HFF-Myc (cell line): ENCODE data around the gene GOLT1B.

Source experiments
- DNase-seq: peaks from one replicate; pipeline ENCODE4 v3.0.0-alpha.2; 2011; ENCODE audit warnings: low read depth; ENCODE audit errors: extremely low read depth
- H3K4me3 ChIP-seq: replicated peaks from 2 replicates; pipeline ENCODE4 v1.5.1; 2011; ENCODE audit warnings: low read depth, mild to moderate bottlenecking, control low read depth, low read length
- TF ChIP-seq, protein P1 (sequence below): IDR thresholded peaks from 2 replicates; pipeline ENCODE4 v1.5.1; 2012; ENCODE audit warnings: mild to moderate bottlenecking, low read depth, low read length, control low read depth; ENCODE audit errors: missing control alignments

Gene GOLT1B

DNA sequence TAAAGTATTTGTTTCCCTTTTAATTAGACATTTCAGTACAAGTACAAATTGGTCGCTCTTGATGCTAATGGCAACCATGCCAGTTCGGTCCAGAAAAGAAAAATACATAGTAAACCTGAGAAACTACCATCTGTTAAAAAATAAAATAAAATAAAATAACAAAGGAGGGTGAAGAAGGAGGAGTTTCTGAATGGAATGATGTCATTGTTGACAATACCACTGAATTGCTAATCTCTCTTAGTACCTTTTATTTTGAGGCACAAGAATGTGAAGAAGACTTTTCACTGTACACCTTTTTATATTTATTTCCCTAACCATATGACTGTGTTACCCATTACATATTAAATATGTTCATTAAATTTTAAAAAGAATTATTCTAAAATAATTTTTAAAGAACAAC is 44.0 kb downstream of the GOLT1B start:
- H3K4me3 ChIP-seq = no peak overlapping the region
- TF ChIP-seq, protein P1, sequence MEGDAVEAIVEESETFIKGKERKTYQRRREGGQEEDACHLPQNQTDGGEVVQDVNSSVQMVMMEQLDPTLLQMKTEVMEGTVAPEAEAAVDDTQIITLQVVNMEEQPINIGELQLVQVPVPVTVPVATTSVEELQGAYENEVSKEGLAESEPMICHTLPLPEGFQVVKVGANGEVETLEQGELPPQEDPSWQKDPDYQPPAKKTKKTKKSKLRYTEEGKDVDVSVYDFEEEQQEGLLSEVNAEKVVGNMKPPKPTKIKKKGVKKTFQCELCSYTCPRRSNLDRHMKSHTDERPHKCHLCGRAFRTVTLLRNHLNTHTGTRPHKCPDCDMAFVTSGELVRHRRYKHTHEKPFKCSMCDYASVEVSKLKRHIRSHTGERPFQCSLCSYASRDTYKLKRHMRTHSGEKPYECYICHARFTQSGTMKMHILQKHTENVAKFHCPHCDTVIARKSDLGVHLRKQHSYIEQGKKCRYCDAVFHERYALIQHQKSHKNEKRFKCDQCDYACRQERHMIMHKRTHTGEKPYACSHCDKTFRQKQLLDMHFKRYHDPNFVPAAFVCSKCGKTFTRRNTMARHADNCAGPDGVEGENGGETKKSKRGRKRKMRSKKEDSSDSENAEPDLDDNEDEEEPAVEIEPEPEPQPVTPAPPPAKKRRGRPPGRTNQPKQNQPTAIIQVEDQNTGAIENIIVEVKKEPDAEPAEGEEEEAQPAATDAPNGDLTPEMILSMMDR = no peak
- no peak for DNase-seq

DNA sequence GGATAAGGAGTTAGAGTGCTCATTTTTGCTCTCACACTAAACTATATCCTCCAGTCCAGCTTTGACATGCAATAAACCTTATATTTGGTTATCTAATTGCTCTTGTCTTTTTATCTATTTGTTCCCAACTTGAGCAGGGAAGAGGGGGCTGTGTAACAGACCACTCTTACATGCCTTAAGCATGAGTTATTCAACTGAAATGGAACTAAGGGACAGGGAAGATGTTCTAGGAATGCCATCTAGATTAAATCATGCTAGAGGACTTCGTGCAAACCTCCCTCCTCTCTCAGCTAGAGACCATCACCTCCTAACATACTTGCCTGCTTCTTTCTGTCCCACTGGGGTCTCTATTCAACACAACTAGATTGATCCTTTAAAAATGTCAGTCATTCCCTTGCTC is 45.1 kb downstream of the GOLT1B start:
- DNase-seq = no peak
- TF ChIP-seq, protein P1 = no peak
- no peak overlapping the region for H3K4me3 ChIP-seq

DNA sequence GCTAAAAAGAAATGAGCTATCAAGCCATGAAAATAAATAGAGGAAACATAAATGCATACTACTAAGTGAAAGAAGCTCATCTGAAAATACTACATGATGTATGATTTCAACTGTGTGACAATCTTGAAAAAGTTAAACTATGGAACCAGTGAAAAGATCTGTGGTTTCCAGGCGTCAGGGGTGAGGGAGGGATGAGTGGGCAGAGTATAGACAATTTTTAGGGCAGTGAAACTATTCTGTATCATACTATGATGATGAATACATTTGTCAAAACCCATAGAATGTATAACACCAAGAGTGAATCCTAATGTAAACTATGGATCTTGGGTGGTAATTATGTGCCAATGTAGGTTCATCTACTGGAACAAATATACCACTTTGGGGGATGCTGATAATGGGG is 45.8 kb downstream of the GOLT1B start:
- DNase-seq = no peak
- no peak overlapping the region for H3K4me3 ChIP-seq
- TF ChIP-seq, protein P1 = no peak

DNA sequence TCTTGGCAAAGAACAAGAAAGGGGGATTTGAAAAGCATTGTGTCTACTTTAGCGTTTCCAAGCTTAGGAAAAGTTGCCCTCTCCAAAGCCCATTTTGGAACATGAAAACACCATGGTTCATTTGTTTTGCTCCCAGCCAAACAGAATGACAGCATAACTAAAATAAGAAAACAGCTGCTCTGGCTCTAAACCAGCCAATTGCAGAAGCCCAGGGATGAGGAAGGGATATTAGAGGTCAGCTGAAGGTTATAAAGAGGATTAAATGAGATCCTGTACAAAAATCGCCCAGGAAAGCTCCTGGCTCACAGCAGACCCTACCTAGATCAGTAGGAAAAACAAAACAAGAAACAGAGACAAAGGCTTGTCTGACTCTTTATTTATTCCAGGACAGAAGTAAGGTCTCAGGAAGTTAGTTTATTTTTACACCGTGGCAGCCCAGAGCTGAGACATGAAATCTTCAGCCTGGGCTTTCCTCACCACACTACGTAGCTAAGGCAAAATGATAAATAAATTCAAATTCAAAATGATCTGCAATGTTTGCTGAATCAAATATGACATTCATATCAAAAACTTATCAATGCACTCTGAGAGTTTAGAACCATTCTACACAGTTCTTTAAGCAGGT is 50.4 kb downstream of the GOLT1B start:
- no peak overlapping the region for H3K4me3 ChIP-seq
- no peak for DNase-seq

DNA sequence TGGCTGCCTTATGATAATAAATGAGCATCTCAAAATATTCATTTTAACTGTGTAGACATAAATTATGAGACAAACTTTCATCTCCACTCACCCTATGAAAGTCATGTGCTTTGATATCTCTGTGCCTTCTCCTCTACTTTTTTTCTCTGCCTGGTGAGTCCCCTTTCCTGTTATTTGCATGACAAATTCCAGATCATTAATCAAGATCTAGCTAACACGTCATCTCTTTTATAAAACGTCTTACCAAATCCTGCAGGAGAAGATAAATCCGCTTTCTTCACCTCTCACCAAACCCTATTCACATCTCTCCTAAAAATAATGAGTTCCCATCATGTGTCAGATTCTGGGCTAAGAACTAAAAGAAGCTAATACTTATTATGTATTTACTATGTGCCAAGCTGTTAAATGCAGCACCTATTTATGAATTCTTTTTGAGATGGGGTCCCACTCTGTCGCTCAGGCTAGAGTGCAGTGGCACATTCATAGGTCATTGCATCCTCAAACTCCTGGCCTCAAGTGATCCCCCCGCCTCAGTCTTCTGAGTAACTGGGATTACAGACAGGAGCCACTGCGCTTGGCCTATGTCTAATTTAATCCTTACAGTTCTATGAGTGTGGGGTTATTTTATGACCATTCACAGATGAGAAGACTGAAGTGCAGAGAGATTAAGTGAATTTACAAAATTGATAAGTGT is 51.2 kb downstream of the GOLT1B start:
- DNase-seq = no peak
- no peak overlapping the region for H3K4me3 ChIP-seq
- TF ChIP-seq, protein P1 = no peak

More for the DNA sequence above, 50.4 kb downstream of the GOLT1B start:
- TF ChIP-seq, protein P1 = no peak

DNA sequence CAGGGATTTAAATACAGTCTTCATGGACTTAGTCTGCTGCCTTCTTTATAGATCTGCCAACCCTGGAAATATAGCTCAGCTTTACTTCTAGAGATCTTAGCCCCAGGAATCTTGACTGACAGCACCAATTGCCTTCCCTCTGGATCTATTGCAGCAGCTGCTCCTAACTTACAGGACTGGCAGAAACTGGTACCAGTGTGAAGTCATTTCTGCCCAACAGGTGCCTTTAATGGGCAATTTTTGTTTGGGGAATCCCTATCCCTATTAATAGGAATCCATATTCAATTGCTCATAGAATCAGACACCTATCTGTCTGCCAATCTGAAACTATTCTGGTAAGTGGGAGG is 51.7 kb downstream of the GOLT1B start:
- DNase-seq = no peak
- TF ChIP-seq, protein P1 = no peak
- no peak overlapping the region for H3K4me3 ChIP-seq

DNA sequence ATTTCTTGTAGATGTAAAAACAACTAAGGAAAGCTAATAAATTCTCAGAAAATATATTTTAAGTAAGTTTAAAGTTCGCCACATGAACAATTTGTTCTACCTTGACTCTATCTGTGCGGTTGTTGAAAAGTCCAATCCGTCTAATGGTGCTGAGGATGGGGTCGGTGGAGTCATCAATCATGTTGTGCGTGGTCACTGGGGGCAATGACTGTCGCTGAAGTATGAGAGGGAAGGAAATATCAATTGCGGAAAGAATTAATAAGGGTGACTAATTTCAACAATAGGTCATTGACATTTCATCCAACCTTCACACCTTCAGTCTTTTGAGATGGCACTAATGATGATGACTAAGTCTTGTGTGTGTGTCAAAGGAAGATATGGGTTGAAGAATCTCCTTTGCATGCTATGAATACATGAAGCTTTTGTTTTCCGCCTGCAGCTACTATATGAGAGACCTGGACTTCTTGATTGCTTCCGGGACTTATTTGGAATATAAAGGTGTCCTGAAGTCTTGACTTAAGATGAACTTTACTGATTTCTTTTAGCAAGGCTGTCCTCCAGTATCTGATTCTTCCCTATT is 56.6 kb downstream of the GOLT1B start:
- TF ChIP-seq, protein P1 = no peak
- no peak overlapping the region for H3K4me3 ChIP-seq
- DNase-seq = no peak
